ENCODE measurements around the gene FATE1.

Gene FATE1

DNA sequence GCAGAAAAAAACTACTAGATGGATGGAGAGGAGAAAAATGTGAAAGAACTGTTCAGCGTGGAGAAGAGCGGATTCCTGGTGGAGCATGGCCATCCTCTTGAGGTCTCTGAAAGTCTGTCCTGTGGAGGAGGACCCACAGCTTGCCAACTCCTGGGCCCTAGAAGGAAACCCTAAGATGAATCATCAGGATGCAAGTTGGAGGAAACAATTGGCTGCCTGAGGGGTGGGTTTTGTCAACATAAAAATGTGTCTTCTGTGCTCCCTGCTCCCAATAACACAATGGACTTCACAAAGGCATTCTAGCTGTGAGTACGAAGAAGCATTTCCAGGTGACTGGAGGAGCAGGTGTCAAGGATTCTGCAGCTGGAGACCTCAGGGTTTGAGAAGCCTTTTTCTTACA, 55.9 kb downstream of the FATE1 start:
- no peak for DNase-seq (ENCODE audit: low spot score)
- in situ Hi-C loops (cut with MboI; ENCODE audit: low sequenced_read_pairs, unreplicated experiment): loop anchor here (25.0 kb wide), 2 partner anchors 866 to 1041 kb away; partner anchors contain the start of gene GABRQ
- TF ChIP-seq CTCF (IDR thresholded peaks at IDR 0.05; ENCODE audit: borderline replicate concordance, control extremely low read depth, extremely low read depth, insufficient read depth, missing control alignments): no peak

Data from GM13976 (cell line).